ENCODE measurements around the gene MAG.

GRCh38 chr19:35287713-35288112, 4.2 kb upstream of the MAG start:
- TF ChIP-seq POLR2AphosphoS5 (IDR thresholded peaks at IDR 0.05; ENCODE audit: low read depth, low read length): no peak
- no peak for TF ChIP-seq REST (IDR thresholded peaks at IDR 0.05; ENCODE audit: insufficient read depth in 1 of 2, low read depth in 2 of 2, low read length in 2 of 2)
- no peak for TF ChIP-seq FOXP2 (optimal IDR thresholded peaks at IDR 0.05; ENCODE audit: borderline replicate concordance, extremely low read depth, extremely low read length, insufficient read depth)
- TF ChIP-seq TAF1 (IDR thresholded peaks at IDR 0.05; ENCODE audit: borderline replicate concordance, insufficient read depth, low read length): no peak
- no peak for TF ChIP-seq SIN3A (IDR thresholded peaks at IDR 0.05; ENCODE audit: borderline replicate concordance, insufficient read depth, low read length)

Measured in PFSK-1 (cell line).